Measurements from ENCODE around the gene ACADL. TPM values are rescaled to one million over a fixed set of nuclear protein-coding genes. Genes with fewer than 3 reads are reported as not detected.

The ACADL gene
- total RNA-seq, 1 experiment from 2014 or later = 0.24 TPM

- H3K27me3 ChIP-seq (ENCODE audit: insufficient read depth, low read depth) = no peaks in the 10 kb centered on the region
- H4K20me1 ChIP-seq (ENCODE audit: insufficient read depth) = no peaks in the 10 kb centered on the region
- BruUV-seq (replicated peaks) = no TSS peak
- ChIA-PET POLR2A (ENCODE audit: unreplicated experiment) (no interaction called here), CTCF (no interaction called here)
- no peaks in the 10 kb centered on the region for H3K9me3 ChIP-seq (ENCODE audit: insufficient read depth, low read depth)
- H3K79me2 ChIP-seq (ENCODE audit: low read depth) = no peaks in the 10 kb centered on the region
- intact Hi-C loops (cut with micrococcal nuclease; ENCODE audit: unreplicated experiment) = no loop called here
- TF ChIP-seq EZH2 (IDR thresholded peaks at IDR 0.05; ENCODE audit: low read depth) = no peak
- TF ChIP-seq, protein P1, sequence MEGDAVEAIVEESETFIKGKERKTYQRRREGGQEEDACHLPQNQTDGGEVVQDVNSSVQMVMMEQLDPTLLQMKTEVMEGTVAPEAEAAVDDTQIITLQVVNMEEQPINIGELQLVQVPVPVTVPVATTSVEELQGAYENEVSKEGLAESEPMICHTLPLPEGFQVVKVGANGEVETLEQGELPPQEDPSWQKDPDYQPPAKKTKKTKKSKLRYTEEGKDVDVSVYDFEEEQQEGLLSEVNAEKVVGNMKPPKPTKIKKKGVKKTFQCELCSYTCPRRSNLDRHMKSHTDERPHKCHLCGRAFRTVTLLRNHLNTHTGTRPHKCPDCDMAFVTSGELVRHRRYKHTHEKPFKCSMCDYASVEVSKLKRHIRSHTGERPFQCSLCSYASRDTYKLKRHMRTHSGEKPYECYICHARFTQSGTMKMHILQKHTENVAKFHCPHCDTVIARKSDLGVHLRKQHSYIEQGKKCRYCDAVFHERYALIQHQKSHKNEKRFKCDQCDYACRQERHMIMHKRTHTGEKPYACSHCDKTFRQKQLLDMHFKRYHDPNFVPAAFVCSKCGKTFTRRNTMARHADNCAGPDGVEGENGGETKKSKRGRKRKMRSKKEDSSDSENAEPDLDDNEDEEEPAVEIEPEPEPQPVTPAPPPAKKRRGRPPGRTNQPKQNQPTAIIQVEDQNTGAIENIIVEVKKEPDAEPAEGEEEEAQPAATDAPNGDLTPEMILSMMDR (conservative IDR thresholded peaks at IDR 0.05) = no peak
- no peak overlapping the region for H2AFZ ChIP-seq
- H3K4me3 ChIP-seq = no peak overlapping the region
- no peaks in the 10 kb centered on the region for H3K4me1 ChIP-seq (replicated peaks; ENCODE audit: insufficient read depth)
- no peak overlapping the region for H3K27ac ChIP-seq
- H3F3A ChIP-seq (ENCODE audit: insufficient read depth, low read depth) = no peaks in the 10 kb centered on the region
- no peak overlapping the region for H3K4me2 ChIP-seq
- no peaks in the 10 kb centered on the region for H3K36me3 ChIP-seq (ENCODE audit: low read depth)
- H3K9me2 ChIP-seq (ENCODE audit: insufficient read depth) = no peaks in the 10 kb centered on the region
- DNase-seq = no peak
Observed at GRCh38 chr2:210268281-210268680, 43.0 kb upstream of the ACADL start.

- Histone ChIP-seq H3K36me3 (ENCODE audit: low read depth) (no peaks in the 10 kb centered on the region), H3K27me3 (ENCODE audit: insufficient read depth, low read depth) (no peaks in the 10 kb centered on the region), H3K4me1 (replicated peaks; ENCODE audit: insufficient read depth) (no peaks in the 10 kb centered on the region), H2AFZ (no peak overlapping the region), H3K27ac (no peak overlapping the region), H3K4me3 (no peak overlapping the region), H4K20me1 (ENCODE audit: insufficient read depth) (no peaks in the 10 kb centered on the region), H3F3A (ENCODE audit: insufficient read depth, low read depth) (no peaks in the 10 kb centered on the region), H3K4me2 (no peak overlapping the region), H3K79me2 (ENCODE audit: low read depth) (no peaks in the 10 kb centered on the region), H3K9me3 (ENCODE audit: insufficient read depth, low read depth) (no peaks in the 10 kb centered on the region), H3K9me2 (ENCODE audit: insufficient read depth) (no peaks in the 10 kb centered on the region)
- ChIA-PET CTCF (no interaction called here), POLR2A (ENCODE audit: unreplicated experiment) (no interaction called here)
- no peak for DNase-seq
- BruUV-seq (replicated peaks) = no TSS peak
- intact Hi-C loops (cut with micrococcal nuclease; ENCODE audit: unreplicated experiment) = no loop called here
- TF ChIP-seq, protein P1 (conservative IDR thresholded peaks at IDR 0.05) = no peak
- no peak for TF ChIP-seq EZH2 (IDR thresholded peaks at IDR 0.05; ENCODE audit: low read depth)
Observed at GRCh38 chr2:210267698-210268097, 42.5 kb upstream of the ACADL start.

DNA sequence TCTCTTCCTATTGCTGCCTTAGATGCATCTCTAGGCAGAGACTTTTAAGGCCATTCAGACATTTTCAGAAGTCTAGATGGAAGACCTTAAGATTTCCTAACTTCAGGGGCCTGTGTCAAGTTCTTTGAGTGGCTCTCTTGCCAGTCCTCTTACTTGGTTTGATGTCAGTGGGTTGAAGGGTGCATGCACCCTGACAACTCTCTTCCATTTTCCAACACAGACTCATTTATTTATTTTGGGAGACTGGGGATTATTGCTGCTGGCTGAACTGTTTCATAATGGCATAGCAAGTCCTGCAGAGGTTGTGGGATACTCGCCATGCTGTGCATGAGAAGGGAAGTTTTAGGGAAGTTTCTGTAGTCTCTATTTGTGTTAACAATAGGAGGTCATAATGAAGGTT lies 39.0 kb upstream of the ACADL start:
- H3K27ac ChIP-seq = no peak overlapping the region
- CTCF ChIA-PET = no interaction called here
- H3K9me3 ChIP-seq (ENCODE audit: insufficient read depth, low read depth) = no peaks in the 10 kb centered on the region
- no peaks in the 10 kb centered on the region for H3K27me3 ChIP-seq (ENCODE audit: insufficient read depth, low read depth)
- no peak overlapping the region for H3K4me3 ChIP-seq
- H4K20me1 ChIP-seq (ENCODE audit: insufficient read depth) = no peaks in the 10 kb centered on the region
- no peak overlapping the region for H3K4me2 ChIP-seq
- no peak for DNase-seq
- H3K4me1 ChIP-seq (replicated peaks; ENCODE audit: insufficient read depth) = no peaks in the 10 kb centered on the region
- no peaks in the 10 kb centered on the region for H3K36me3 ChIP-seq (ENCODE audit: low read depth)
- no TSS peak for BruUV-seq (replicated peaks)
- TF ChIP-seq, protein P1 (conservative IDR thresholded peaks at IDR 0.05) = no peak
- no peak for TF ChIP-seq EZH2 (IDR thresholded peaks at IDR 0.05; ENCODE audit: low read depth)
- intact Hi-C loops (cut with micrococcal nuclease; ENCODE audit: unreplicated experiment) = no loop called here
- H3K9me2 ChIP-seq (ENCODE audit: insufficient read depth) = no peaks in the 10 kb centered on the region
- H3F3A ChIP-seq (ENCODE audit: insufficient read depth, low read depth) = no peaks in the 10 kb centered on the region
- H2AFZ ChIP-seq = no peak overlapping the region
- POLR2A ChIA-PET (ENCODE audit: unreplicated experiment) = no interaction called here
- no peaks in the 10 kb centered on the region for H3K79me2 ChIP-seq (ENCODE audit: low read depth)

All from PC-9 (cell line).